ENCODE data around the gene BBLN. TPM values are rescaled to one million over a fixed set of nuclear protein-coding genes. Genes with fewer than 3 reads are reported as not detected.
A peak's percentile ranks its signal among the peaks of the same experiment; 100 is the strongest.

The BBLN gene
- polyA plus RNA-seq, 1 donor from 2014 or later = 330 TPM

DNA sequence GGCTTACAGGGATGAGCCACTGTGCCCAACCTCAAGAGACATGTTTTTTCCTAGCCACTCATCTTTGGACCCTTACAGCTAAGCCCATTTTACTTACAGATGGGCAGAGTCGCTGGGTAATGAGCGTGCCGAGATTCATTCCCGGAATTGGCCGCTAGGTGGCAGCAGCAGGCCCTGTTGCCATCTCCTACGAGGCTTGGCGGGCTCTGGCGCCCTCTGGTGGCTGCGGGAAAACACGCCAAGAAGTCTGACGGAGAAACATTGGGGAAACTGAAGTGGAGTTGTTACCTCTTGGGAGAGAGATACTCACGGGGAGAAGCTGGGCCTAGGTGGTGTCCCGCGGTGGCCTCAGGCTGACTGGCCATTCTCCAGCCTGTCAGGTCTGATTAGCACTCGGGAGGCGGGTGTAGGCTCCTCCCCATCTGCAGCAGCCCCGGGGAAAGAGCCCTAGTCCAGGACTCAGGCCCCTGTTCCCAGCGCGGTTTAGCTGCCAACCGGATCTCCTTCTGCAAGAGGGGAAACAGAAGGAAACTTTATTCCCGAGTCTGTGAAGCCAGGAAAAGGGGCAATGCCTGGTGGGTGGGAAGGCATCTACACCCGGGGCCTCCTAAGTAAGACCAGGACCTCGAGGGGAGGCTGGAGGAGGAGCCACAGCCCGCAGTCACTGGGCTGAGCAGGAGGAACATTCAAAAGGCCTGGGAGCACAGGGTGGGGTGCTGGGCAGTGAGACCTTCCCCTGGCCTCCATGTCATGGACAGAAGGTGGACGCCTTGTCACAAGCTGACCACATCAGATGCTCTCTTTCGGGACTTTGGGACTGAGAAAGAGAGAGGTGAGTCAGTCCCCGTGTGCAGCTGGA is 42.2 kb upstream of the BBLN start:
- no peak overlapping the region for H2AFZ ChIP-seq (ENCODE audit: low read depth, low read length)
- no peak overlapping the region for H3K4me3 ChIP-seq (ENCODE audit: low read length)

GRCh38 chr9:128118472-128118857 is 41.6 kb upstream of the BBLN start:
- no peak overlapping the region for H3K4me2 ChIP-seq (ENCODE audit: low read length)

More for the DNA sequence above, 42.2 kb upstream of the BBLN start:
- Histone ChIP-seq H3F3A (ENCODE audit: insufficient read depth, low read length, poor library complexity, severe bottlenecking) (no peaks in the 10 kb centered on the region), H3K9me2 (ENCODE audit: insufficient read depth, low read length) (no peaks in the 10 kb centered on the region), H3K27me3 (ENCODE audit: insufficient read depth, low read depth, low read length) (no peaks in the 10 kb centered on the region), H3K4me2 (ENCODE audit: low read length) (no peak overlapping the region), H3K9ac (ENCODE audit: low read length) (peak overlapping the region; percentile 6), H3K79me2 (replicated peaks; ENCODE audit: insufficient read depth, low read length) (no peaks in the 10 kb centered on the region), H3K9me3 (ENCODE audit: low read length) (no peaks in the 10 kb centered on the region), H4K20me1 (ENCODE audit: insufficient read depth) (no peaks in the 10 kb centered on the region), H3K27ac (ENCODE audit: low read length) (no peak overlapping the region), H3K36me3 (ENCODE audit: insufficient read depth, low read length) (no peaks in the 10 kb centered on the region)
- TF ChIP-seq EP300 (conservative IDR thresholded peaks at IDR 0.05; ENCODE audit: poor library complexity, severe bottlenecking) (no peak), CTCF (IDR thresholded peaks at IDR 0.05; ENCODE audit: poor library complexity, severe bottlenecking) (peak; percentile 100), RAD21 (conservative IDR thresholded peaks at IDR 0.05) (peak; percentile 97), EZH2 (IDR thresholded peaks at IDR 0.05; ENCODE audit: borderline replicate concordance, insufficient read depth, low read length, poor library complexity, severe bottlenecking) (no peak), REST (IDR thresholded peaks at IDR 0.05; ENCODE audit: borderline replicate concordance) (no peak), SMC3 (conservative IDR thresholded peaks at IDR 0.05; ENCODE audit: poor library complexity) (peak; percentile 97), MXI1 (conservative IDR thresholded peaks at IDR 0.05; ENCODE audit: poor library complexity, severe bottlenecking) (no peak)

More at GRCh38 chr9:128118472-128118857, 41.6 kb upstream of the BBLN start:
- H3K36me3 ChIP-seq (ENCODE audit: insufficient read depth, low read length) = no peaks in the 10 kb centered on the region
- no peaks in the 10 kb centered on the region for H3K9me3 ChIP-seq (ENCODE audit: low read length)
- peak overlapping the region; percentile 6 for H3K9ac ChIP-seq (ENCODE audit: low read length)
- TF ChIP-seq SMC3 (conservative IDR thresholded peaks at IDR 0.05; ENCODE audit: poor library complexity) (no peak), TAF1 (IDR thresholded peaks at IDR 0.05; ENCODE audit: low read depth) (no peak)
- H3K27me3 ChIP-seq (ENCODE audit: insufficient read depth, low read depth, low read length) = no peaks in the 10 kb centered on the region
- no peaks in the 10 kb centered on the region for H3F3A ChIP-seq (ENCODE audit: insufficient read depth, low read length, poor library complexity, severe bottlenecking)
- no peak overlapping the region for H3K4me3 ChIP-seq (ENCODE audit: low read length)
- no peaks in the 10 kb centered on the region for H3K79me2 ChIP-seq (replicated peaks; ENCODE audit: insufficient read depth, low read length)
- H3K27ac ChIP-seq (ENCODE audit: low read length) = no peak overlapping the region
- H4K20me1 ChIP-seq (ENCODE audit: insufficient read depth) = no peaks in the 10 kb centered on the region
- no peaks in the 10 kb centered on the region for H3K9me2 ChIP-seq (ENCODE audit: insufficient read depth, low read length)
- H2AFZ ChIP-seq (ENCODE audit: low read depth, low read length) = no peak overlapping the region

All from neural cell (in vitro differentiated cells).